ENCODE results near the gene EML3. TPM values are rescaled to one million over a fixed set of nuclear protein-coding genes. Genes with fewer than 3 reads are reported as not detected.
A peak's percentile ranks its signal among the peaks of the same experiment; 100 is the strongest.

The EML3 gene
- total and polyA plus RNA-seq, 2 of the 13 experiments (the other 11 are each of a cell fraction or from before 2014, with no cell fraction given) = 10.6 to 12.3 TPM

DNA sequence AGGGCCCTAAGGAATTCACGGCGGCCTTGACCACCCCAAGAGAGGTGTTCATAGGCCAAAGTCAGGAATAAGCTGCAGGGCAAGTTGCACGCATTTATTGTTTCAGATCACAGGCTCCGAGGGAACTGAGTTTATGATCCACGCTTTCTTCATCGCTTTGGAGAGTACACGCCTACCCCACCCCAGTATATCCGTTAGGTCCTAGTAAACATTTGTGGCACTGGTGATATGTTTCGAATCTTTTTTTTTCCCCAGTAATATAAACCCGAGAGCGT is 33.0 kb upstream of the EML3 start (continued):
- no peak for TF ChIP-seq EP300 (IDR thresholded peaks at IDR 0.05; ENCODE audit: low read depth in 2 of 2, low read length in 2 of 2)
- no peak for TF ChIP-seq EP300 (CRISPR knock-in tag; IDR thresholded peaks at IDR 0.05; ENCODE audit: borderline replicate concordance)
- TF ChIP-seq TMF1 (CRISPR knock-in tag; IDR thresholded peaks at IDR 0.05; ENCODE audit: low read depth) = peak; percentile 42; the same call in 1 of the 2 replicates

DNA sequence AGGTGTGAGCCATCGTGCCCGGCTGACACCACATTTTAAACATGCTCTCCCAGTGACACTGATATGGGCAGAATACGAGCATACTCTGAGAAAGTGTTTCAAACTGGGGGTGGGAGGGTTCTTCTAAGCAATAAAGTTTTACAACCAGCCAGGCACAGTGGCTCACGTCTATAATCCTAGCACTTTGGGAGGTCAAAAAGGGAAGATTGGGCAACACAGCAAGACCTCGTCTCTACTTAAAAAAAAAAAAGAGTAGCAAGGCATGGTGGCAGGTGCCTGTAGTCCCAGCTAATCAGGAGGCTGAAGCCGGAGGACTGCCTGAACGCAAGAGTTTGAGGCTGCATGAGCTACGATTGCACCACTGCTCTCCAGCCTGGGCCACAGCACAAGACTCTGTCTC is 31.6 kb upstream of the EML3 start:
- BruUV-seq (replicated peaks) = no TSS peak
- peak overlapping the region; percentile 100; the same call in 1 of the 2 replicates for H3K9ac ChIP-seq (ENCODE audit: insufficient read depth, low read depth, low read length)
- H3K27ac ChIP-seq (ENCODE audit: extremely low read length, insufficient read depth, low read length) = peak overlapping the region; percentile 98
- ATAC-seq = no peak
- in situ Hi-C loops (cut with HindIII; ENCODE audit: extremely low pct_ligation_motif_present, low pct_unique_long_range_greater_than_20kb) = no loop called here
- ChIA-PET CTCF (ENCODE audit: low intra/inter-chr PET ratio, low total read pairs) (no interaction called here), POLR2A (interaction anchor here (0.7 to 5.0 kb wide), 14 partner anchors 9 to 197 kb away, joined by 3 to 98 read pairs (median 15); partner anchors contain the start of genes B3GAT3, C11orf98, CSKMT and EEF1G)
- H3K4me2 ChIP-seq (ENCODE audit: low read depth, low read length) = no peak overlapping the region; the same call in 1 of the 2 replicates
- no peak for TF ChIP-seq ZNF577 (CRISPR knock-in tag; IDR thresholded peaks at IDR 0.05; ENCODE audit: borderline replicate concordance, low read depth)
- TF ChIP-seq KDM2A (CRISPR knock-in tag; IDR thresholded peaks at IDR 0.05; ENCODE audit: borderline replicate concordance, low read depth) = no peak
- TF ChIP-seq, protein P1, sequence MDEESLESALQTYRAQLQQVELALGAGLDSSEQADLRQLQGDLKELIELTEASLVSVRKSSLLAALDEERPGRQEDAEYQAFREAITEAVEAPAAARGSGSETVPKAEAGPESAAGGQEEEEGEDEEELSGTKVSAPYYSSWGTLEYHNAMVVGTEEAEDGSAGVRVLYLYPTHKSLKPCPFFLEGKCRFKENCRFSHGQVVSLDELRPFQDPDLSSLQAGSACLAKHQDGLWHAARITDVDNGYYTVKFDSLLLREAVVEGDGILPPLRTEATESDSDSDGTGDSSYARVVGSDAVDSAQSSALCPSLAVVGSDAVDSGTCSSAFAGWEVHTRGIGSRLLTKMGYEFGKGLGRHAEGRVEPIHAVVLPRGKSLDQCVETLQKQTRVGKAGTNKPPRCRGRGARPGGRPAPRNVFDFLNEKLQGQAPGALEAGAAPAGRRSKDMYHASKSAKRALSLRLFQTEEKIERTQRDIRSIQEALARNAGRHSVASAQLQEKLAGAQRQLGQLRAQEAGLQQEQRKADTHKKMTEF (CRISPR knock-in tag; IDR thresholded peaks at IDR 0.05) = no peak
- no peak for TF ChIP-seq HOXA7 (CRISPR knock-in tag; IDR thresholded peaks at IDR 0.05)
- TF ChIP-seq, protein P2, sequence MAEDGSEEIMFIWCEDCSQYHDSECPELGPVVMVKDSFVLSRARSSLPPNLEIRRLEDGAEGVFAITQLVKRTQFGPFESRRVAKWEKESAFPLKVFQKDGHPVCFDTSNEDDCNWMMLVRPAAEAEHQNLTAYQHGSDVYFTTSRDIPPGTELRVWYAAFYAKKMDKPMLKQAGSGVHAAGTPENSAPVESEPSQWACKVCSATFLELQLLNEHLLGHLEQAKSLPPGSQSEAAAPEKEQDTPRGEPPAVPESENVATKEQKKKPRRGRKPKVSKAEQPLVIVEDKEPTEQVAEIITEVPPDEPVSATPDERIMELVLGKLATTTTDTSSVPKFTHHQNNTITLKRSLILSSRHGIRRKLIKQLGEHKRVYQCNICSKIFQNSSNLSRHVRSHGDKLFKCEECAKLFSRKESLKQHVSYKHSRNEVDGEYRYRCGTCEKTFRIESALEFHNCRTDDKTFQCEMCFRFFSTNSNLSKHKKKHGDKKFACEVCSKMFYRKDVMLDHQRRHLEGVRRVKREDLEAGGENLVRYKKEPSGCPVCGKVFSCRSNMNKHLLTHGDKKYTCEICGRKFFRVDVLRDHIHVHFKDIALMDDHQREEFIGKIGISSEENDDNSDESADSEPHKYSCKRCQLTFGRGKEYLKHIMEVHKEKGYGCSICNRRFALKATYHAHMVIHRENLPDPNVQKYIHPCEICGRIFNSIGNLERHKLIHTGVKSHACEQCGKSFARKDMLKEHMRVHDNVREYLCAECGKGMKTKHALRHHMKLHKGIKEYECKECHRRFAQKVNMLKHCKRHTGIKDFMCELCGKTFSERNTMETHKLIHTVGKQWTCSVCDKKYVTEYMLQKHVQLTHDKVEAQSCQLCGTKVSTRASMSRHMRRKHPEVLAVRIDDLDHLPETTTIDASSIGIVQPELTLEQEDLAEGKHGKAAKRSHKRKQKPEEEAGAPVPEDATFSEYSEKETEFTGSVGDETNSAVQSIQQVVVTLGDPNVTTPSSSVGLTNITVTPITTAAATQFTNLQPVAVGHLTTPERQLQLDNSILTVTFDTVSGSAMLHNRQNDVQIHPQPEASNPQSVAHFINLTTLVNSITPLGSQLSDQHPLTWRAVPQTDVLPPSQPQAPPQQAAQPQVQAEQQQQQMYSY (CRISPR knock-in tag; IDR thresholded peaks at IDR 0.05) = no peak
- no peak for TF ChIP-seq RARG (CRISPR knock-in tag; IDR thresholded peaks at IDR 0.05; ENCODE audit: low read depth)
- TF ChIP-seq ZNF781 (CRISPR knock-in tag; IDR thresholded peaks at IDR 0.05; ENCODE audit: borderline replicate concordance, not compliant biosample characterization) = no peak
- no peak for TF ChIP-seq ZBTB20 (CRISPR knock-in tag; IDR thresholded peaks at IDR 0.05; ENCODE audit: borderline replicate concordance, low read depth)
- TF ChIP-seq ZBTB33 (CRISPR knock-in tag; IDR thresholded peaks at IDR 0.05) = no peak
- no peak for TF ChIP-seq SKI (IDR thresholded peaks at IDR 0.05; ENCODE audit: partially characterized antibody)
- TF ChIP-seq PITX1 (CRISPR knock-in tag; IDR thresholded peaks at IDR 0.05) = no peak
- TF ChIP-seq FOXC1 (CRISPR knock-in tag; IDR thresholded peaks at IDR 0.05; ENCODE audit: borderline replicate concordance) = no peak
- DNase-seq (ENCODE audit: low spot score) = no peak
- H2AFZ ChIP-seq (ENCODE audit: low read length) = no peak overlapping the region
- no peak for FAIRE-seq
- no peaks in the 10 kb centered on the region for H3K9me3 ChIP-seq (ENCODE audit: low read length)
- intact Hi-C loops (cut with micrococcal nuclease; ENCODE audit: unreplicated experiment) = no loop called here
- H4K20me1 ChIP-seq (ENCODE audit: insufficient read depth, low read length) = peaks cover 8% of the 10 kb centered on the region
- no peak overlapping the region; a peak in 1 of 6 replicates for H3K4me3 ChIP-seq (replicated peaks in 1 of 3; ENCODE audit: insufficient read depth in 1 of 3, low read depth in 2 of 3, low read length in 3 of 3)
- WGBS (ENCODE audit: low lambda C conversion rate) = 91% methylated on average over 8 of the region's 8 CpGs
- H3K27me3 ChIP-seq (ENCODE audit: control insufficient read depth in 1 of 2, insufficient read depth in 2 of 2, low read length in 2 of 2) = no peaks in the 10 kb centered on the region
- H3K36me3 ChIP-seq (replicated peaks in 1 of 2; ENCODE audit: control insufficient read depth in 1 of 2, insufficient read depth in 2 of 2, low read length in 2 of 2) = peaks cover 2 to 23% of the 10 kb centered on the region in 2 experiments; a peak in 4 of 5 replicates
- peaks cover 44% of the 10 kb centered on the region for H3K79me2 ChIP-seq (ENCODE audit: insufficient read depth, low read length)
- H3K4me1 ChIP-seq (ENCODE audit: insufficient read depth, low read length) = peaks cover 69% of the 10 kb centered on the region

Measured in HepG2 (cell line).